GM23248 (cell line): Measurements from ENCODE around the gene NOVA2. TPM values are rescaled to one million over a fixed set of nuclear protein-coding genes. Genes with fewer than 3 reads are reported as not detected.

Source experiments
- DNase-seq: peaks from one replicate; pipeline ENCODE4 v3.0.0-alpha.2; 2015
- H2AFZ ChIP-seq: fragments of 200-600 bp; sonication (generic); 2 replicates; pipeline ENCODE4 v1.6.1; 2016; ENCODE audit warnings: antibody characterized with exemption
- H3F3A ChIP-seq: fragments of 200-600 bp; sonication (generic); 2 replicates; pipeline ENCODE4 v1.6.1; 2016; ENCODE audit warnings: mild to moderate bottlenecking, antibody characterized with exemption, mixed run types; ENCODE audit not compliant: insufficient read depth
- H3K27ac ChIP-seq: fragments of 200-600 bp; sonication (generic); 2 replicates; pipeline ENCODE4 v1.5.1; 2016; ENCODE audit warnings: mild to moderate bottlenecking
- H3K27me3 ChIP-seq: fragments of 200-600 bp; sonication (generic); replicated peaks from 2 replicates; pipeline ENCODE4 v1.6.1; 2016; ENCODE audit warnings: mild to moderate bottlenecking; ENCODE audit not compliant: insufficient read depth
- H3K36me3 ChIP-seq: fragments of 200-600 bp; sonication (generic); 2 replicates; pipeline ENCODE4 v1.6.1; 2016; ENCODE audit warnings: low read depth, mild to moderate bottlenecking
- H3K4me1 ChIP-seq: fragments of 200-600 bp; sonication (generic); 2 replicates; pipeline ENCODE4 v1.6.1; 2016; ENCODE audit warnings: mild to moderate bottlenecking; ENCODE audit not compliant: insufficient read depth
- H3K4me2 ChIP-seq: fragments of 200-600 bp; sonication (generic); one replicate; pipeline ENCODE4 v1.6.1; 2016; ENCODE audit warnings: mild to moderate bottlenecking; ENCODE audit not compliant: unreplicated experiment
- H3K4me3 ChIP-seq: fragments of 200-600 bp; sonication (generic); 2 replicates; pipeline ENCODE4 v1.5.1; 2016; ENCODE audit warnings: mild to moderate bottlenecking
- H3K79me2 ChIP-seq: fragments of 200-600 bp; sonication (generic); 2 replicates; pipeline ENCODE4 v1.6.1; 2016; ENCODE audit warnings: mild to moderate bottlenecking; ENCODE audit not compliant: insufficient read depth
- H3K9ac ChIP-seq: fragments of 200-600 bp; sonication (generic); 2 replicates; pipeline ENCODE4 v1.6.1; 2016; ENCODE audit warnings: mild to moderate bottlenecking
- H3K9me2 ChIP-seq: fragments of 200-600 bp; sonication (generic); 2 replicates; pipeline ENCODE4 v1.6.1; 2016; ENCODE audit warnings: mixed run types, mild to moderate bottlenecking, moderate library complexity; ENCODE audit not compliant: insufficient read depth
- H3K9me3 ChIP-seq: fragments of 200-600 bp; sonication (generic); one replicate; pipeline ENCODE4 v1.6.1; 2017; ENCODE audit warnings: low read depth
- H4K20me1 ChIP-seq: fragments of 200-600 bp; sonication (generic); 2 replicates; pipeline ENCODE4 v1.6.0; 2016; ENCODE audit not compliant: insufficient read depth
- EZH2 ChIP-seq: fragments of 200-600 bp; sonication (generic); IDR thresholded peaks from 2 replicates; pipeline ENCODE4 v1.6.1; 2018; ENCODE audit warnings: antibody characterized with exemption, mild to moderate bottlenecking; ENCODE audit not compliant: insufficient read depth, poor library complexity, severe bottlenecking
- EZH2phosphoT487 ChIP-seq: fragments of 200-600 bp; sonication (generic); IDR thresholded peaks from 2 replicates; pipeline ENCODE4 v1.6.1; 2018; ENCODE audit warnings: antibody characterized with exemption, moderate library complexity, mild to moderate bottlenecking, low read depth; ENCODE audit not compliant: insufficient read depth
- WGBS, 2 experiments: methylation state at CpG; one replicate each; pipeline ENCODE4 v1.1.6; 2015 to 2017; ENCODE audit warnings: low lambda C conversion rate in 2 of 2, low coverage in 1 of 2; ENCODE audit errors: missing lambda C conversion rate in 2 of 2; 5-methylcytosine and 5-hydroxymethylcytosine counted together
- in situ Hi-C: fragments of 300-500 bp; cut with MboI; formaldehyde crosslinking; loops from 2 replicates; pipeline ENCODE4 v1.15.0; 2020
- polyA plus RNA-seq: library from polyadenylated mRNA; unstranded; fragments of >200 nt; fragmentation: Nextera tagmentation; extraction: Ambion mirVana; gene quantifications from 2 replicates; pipeline ENCODE4 v1.2.1, GENCODE V29; 2016
- total RNA-seq: library from RNA; depleted of rRNA; stranded (reverse); fragments of >200 nt; shearing (Covaris generic); gene quantifications from 2 replicates; pipeline ENCODE4 v1.2.3, GENCODE V29; 2014

NOVA2 gene
- total and polyA plus RNA-seq, 2 experiments from 2014 or later, result not detected

DNA sequence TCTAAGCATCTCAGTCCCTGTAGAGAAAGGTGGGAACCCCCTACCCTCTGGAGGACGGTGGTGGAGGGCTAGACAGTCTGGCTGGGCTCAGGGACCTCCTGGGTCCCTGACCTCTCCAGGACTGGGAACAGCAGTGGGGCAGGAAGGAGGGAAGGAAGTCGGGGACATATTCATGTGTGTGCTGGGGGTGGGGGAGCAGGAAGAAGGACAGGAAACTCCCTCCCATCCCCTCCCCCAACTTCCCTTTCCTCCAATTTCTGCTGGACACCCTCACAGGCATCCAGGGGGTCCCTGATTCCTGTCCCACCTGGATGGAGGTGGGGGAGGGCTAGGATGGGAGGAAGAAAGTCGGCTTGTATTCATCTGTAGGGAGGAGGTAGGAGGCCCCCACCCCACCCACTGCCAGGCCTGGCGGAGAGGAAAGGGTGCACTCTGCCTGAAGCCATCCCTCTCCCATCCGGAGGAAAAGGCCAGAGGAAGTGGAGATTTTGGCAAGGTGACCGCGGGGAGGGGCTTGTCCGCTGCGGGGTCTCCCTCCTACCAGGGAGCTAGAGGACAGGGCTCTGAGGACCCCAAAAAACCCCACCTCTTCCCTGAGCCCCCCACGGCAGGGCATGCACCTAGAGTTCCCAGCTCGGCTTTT lies 2.3 kb downstream of the NOVA2 start:
- H3K9me3 ChIP-seq, result no peaks in the 10 kb centered on the region
- no peaks in the 10 kb centered on the region for H3K36me3 ChIP-seq
- no peaks in the 10 kb centered on the region for H4K20me1 ChIP-seq
- no peaks in the 10 kb centered on the region for H3F3A ChIP-seq
- H3K9ac ChIP-seq, result no peak overlapping the region
- no peak for DNase-seq
- TF ChIP-seq EZH2 (no peak), EZH2phosphoT487 (no peak)
- in situ Hi-C loops, result no loop called here
- no peak overlapping the region for H3K4me2 ChIP-seq
- H3K27me3 ChIP-seq, result peaks cover 57% of the 10 kb centered on the region
- no peaks in the 10 kb centered on the region for H3K4me1 ChIP-seq
- H2AFZ ChIP-seq, result no peak overlapping the region
- 1 to 3% methylated on average over 10 to 11 of the region's 11 CpGs for WGBS, 2 experiments
- H3K9me2 ChIP-seq, result no peaks in the 10 kb centered on the region
- H3K27ac ChIP-seq, result no peak overlapping the region
- no peak overlapping the region for H3K4me3 ChIP-seq
- H3K79me2 ChIP-seq, result no peaks in the 10 kb centered on the region

DNA sequence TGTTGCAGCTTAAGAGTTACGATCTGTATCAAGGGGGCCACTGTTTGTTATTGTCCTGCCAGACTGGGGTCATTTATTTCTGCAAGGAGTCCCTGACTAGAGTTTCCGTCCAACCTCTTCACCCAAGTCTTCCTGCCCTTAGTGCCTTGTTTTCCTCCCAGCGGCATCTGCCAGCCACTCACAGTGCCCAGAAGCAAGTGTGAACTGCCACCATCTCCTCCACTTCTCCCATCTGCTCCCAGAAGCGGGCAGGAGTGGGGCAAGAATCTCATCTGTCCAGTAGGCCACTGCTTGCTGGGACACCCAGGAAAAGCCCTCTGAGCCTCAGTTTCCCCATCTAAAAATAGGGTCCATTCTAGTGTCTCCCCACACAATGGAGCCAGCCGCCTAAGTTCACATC lies 4.0 kb downstream of the NOVA2 start:
- no peak overlapping the region for H2AFZ ChIP-seq
- H3K36me3 ChIP-seq, result no peaks in the 10 kb centered on the region
- H3K4me3 ChIP-seq, result no peak overlapping the region
- no peaks in the 10 kb centered on the region for H3K9me3 ChIP-seq
- 60 to 66% methylated on average over 5 of the region's 5 CpGs for WGBS, 2 experiments
- H3K27ac ChIP-seq, result no peak overlapping the region
- no peaks in the 10 kb centered on the region for H4K20me1 ChIP-seq
- TF ChIP-seq EZH2phosphoT487 (no peak), EZH2 (no peak)
- in situ Hi-C loops, result no loop called here
- no peaks in the 10 kb centered on the region for H3K9me2 ChIP-seq
- no peak for DNase-seq
- H3K9ac ChIP-seq, result no peak overlapping the region
- no peaks in the 10 kb centered on the region for H3K4me1 ChIP-seq
- H3K4me2 ChIP-seq, result no peak overlapping the region
- H3K79me2 ChIP-seq, result no peaks in the 10 kb centered on the region
- H3F3A ChIP-seq, result no peaks in the 10 kb centered on the region
- peaks cover 58% of the 10 kb centered on the region for H3K27me3 ChIP-seq

DNA sequence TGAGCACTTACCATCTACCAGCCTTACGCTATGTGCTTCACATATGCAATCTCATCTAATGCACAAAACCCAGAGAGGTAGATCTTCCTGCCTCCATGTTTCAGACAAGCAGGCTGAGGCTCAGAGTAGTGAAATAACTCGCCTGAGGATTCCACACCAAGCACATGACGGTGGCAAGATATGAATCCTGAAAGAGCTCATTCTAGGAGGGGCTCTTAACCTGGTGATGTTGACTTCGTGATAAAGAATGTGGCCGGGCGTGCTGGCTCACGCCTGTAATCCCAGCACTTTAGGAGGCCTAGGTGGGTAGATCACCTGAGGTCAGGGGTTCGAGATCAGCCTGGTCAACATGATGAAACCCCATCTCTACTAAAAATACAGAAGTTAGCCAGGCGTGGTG lies 5.0 kb downstream of the NOVA2 start:
- no peak overlapping the region for H3K4me3 ChIP-seq
- in situ Hi-C loops, result no loop called here
- H3K27ac ChIP-seq, result no peak overlapping the region
- H3K79me2 ChIP-seq, result no peaks in the 10 kb centered on the region
- no peak for TF ChIP-seq EZH2
- TF ChIP-seq EZH2phosphoT487, result no peak
- DNase-seq, result no peak
- no peaks in the 10 kb centered on the region for H3K36me3 ChIP-seq
- no peak overlapping the region for H3K4me2 ChIP-seq
- H3K4me1 ChIP-seq, result no peaks in the 10 kb centered on the region
- H3K9me3 ChIP-seq, result no peaks in the 10 kb centered on the region
- no peak overlapping the region for H2AFZ ChIP-seq
- H4K20me1 ChIP-seq, result no peaks in the 10 kb centered on the region
- H3F3A ChIP-seq, result no peaks in the 10 kb centered on the region
- no peaks in the 10 kb centered on the region for H3K9me2 ChIP-seq
- WGBS, 2 experiments, result 49 to 56% methylated on average over 9 of the region's 9 CpGs
- H3K9ac ChIP-seq, result no peak overlapping the region
- H3K27me3 ChIP-seq, result peaks cover 47% of the 10 kb centered on the region

GRCh38 chr19:45967246-45967645 lies 6.4 kb downstream of the NOVA2 start:
- H3K9me3 ChIP-seq, result no peaks in the 10 kb centered on the region
- no peaks in the 10 kb centered on the region for H3K9me2 ChIP-seq
- TF ChIP-seq EZH2phosphoT487 (no peak), EZH2 (no peak)
- no peak overlapping the region for H3K4me3 ChIP-seq
- H3K27me3 ChIP-seq, result peaks cover 41% of the 10 kb centered on the region
- H3K36me3 ChIP-seq, result no peaks in the 10 kb centered on the region
- in situ Hi-C loops, result no loop called here
- no peak overlapping the region for H3K9ac ChIP-seq
- DNase-seq, result no peak
- H3K4me1 ChIP-seq, result no peaks in the 10 kb centered on the region
- H3K79me2 ChIP-seq, result no peaks in the 10 kb centered on the region
- no peak overlapping the region for H2AFZ ChIP-seq
- WGBS, 2 experiments, result 41 to 44% methylated on average over 7 of the region's 7 CpGs
- no peak overlapping the region for H3K27ac ChIP-seq
- no peaks in the 10 kb centered on the region for H3F3A ChIP-seq
- H3K4me2 ChIP-seq, result no peak overlapping the region
- no peaks in the 10 kb centered on the region for H4K20me1 ChIP-seq
